Measurements from ENCODE around the gene F5.
"Not testable (repeated sequence)": the region's sequence is repeated elsewhere in the genome, so short reads cannot be mapped to it uniquely, and the experiment has no call there.

Gene F5

DNA sequence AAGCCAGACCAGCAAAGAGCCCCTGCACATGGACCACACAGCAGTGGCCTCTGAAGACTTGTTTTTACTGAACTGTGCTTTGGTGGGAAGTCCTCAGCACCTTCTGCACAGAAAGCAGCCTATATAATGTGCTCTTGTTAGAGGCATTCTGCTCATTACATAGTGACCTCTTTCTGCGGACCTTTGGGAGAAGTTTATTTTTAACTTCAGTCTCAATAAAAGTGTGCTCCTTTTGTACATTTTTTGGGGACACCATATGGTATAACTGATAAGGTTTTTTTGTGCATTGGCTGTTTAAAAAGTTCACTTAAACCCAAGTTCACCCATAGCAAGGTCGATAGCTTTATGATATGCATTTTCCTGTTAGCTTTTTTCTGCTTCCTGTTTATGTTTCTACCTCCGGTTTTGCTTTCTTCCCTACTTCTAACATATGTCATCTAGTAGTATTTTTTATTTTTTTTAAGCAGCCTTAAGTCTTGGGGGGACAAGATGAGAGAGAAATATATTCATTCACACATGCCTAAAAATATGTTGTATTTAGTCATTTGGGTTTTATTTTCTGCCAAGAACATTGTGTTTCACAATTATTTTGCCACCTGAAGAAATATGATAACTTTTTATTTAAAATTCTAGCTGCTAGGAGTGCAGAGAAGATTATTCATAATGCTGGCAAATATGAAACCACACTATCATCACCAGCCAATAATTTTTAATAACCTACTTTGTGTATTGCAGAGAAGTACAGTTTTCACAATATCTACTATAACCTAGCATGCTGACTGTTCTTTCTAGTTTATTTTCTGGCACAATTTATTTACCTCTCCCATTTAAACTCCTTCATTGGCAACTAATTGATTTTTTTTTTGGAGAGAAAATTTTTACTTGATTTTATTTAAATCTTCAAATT lies 77.6 kb downstream of the F5 start:
- DNase-seq (ENCODE audit: low read depth): no peak

DNA sequence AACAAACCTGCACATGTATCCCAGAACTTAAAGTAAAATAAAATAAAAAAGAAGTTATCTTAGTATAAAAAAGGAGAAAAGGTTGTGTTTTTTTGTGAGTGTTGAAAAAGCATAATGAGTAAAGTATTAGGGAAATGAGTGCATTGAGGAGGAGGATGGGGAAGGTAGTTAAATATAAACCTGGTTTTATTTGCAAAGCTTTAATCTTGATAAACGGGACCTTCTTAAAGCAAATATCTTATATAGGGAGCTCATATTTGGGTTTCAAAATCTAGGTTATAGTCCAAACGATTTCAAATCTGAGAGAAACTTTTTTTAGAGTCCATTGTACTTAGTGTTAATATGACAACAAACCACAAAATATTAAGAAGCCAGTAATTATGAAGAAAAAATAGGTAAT lies 78.9 kb downstream of the F5 start:
- DNase-seq (ENCODE audit: low read depth): no peak

DNA sequence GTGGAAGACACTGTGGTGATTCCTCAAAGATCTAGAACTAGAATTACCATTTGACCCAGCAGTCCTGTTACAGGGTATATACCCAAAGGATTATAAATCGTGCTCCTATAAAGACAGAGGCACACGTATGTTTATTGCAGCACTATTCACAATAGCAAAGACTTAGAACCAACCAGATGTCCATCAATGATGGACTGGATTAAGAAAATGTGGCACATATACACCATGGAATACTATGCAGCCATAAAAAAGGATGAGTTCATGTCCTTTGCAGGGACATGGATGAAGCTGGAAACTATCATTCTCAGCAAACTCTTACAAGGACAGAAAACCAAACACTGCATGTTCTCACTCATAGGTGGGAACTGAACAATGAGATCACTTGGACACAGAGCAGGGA lies 82.7 kb downstream of the F5 start:
- not testable (repeated sequence) for DNase-seq (ENCODE audit: low read depth)

DNA sequence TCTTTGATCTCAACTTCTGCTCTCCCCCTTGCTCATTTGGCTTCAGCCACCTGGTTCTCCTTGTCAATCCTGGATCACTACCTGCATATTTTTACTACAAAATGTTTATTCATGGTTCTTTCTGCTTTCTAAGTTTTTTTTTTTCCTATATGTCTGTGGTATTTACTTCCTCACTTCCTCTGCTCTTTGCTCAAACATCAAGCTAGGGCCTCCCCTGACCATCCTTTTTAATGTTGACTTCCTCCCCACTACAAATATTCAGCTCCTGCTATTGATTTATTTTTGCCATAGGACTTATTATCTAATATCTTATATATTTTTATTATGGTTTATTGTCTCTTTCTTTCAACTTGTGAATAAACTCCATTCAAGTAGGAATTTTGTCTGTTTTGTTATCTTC lies 86.5 kb downstream of the F5 start:
- no peak for DNase-seq (ENCODE audit: low read depth)

DNA sequence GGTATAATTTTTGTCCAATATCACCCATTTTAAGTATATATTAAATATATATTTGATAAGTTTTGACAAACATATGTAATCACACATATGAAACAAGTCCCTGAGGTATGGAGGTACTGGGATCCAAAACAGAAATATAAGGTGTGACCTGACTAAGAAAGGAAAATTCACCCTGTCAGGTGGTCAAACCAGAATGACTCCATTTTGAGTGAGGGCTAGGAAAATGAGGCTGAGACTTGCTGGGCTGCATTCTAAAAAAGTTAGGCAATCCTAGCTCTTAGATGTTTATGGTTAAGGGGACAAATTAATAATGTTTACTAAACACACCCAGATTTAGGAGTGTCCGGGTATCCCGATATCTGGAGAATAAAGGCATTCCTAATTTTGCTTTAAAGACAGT lies 89.0 kb downstream of the F5 start:
- no peak for DNase-seq (ENCODE audit: low read depth)

DNA sequence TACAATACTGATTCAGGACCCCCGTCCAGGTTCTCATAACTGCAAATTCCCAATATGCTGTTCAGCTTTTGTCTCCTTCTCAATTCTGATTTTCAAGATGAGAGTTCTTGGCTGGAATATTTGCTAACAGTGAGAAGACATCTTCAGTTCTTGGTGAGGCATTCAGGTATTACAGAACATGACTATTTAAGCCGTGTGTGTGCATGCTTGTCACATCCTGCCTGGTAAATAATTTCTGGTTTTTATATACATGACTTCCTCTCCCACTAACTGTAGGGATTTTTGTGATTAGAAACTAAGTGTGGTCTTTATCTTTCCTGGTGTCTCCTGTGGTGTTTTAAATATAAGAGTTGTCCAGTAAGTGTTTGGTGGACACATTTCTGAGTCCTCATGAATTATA lies 90.4 kb downstream of the F5 start:
- no peak for DNase-seq (ENCODE audit: low read depth)

DNA sequence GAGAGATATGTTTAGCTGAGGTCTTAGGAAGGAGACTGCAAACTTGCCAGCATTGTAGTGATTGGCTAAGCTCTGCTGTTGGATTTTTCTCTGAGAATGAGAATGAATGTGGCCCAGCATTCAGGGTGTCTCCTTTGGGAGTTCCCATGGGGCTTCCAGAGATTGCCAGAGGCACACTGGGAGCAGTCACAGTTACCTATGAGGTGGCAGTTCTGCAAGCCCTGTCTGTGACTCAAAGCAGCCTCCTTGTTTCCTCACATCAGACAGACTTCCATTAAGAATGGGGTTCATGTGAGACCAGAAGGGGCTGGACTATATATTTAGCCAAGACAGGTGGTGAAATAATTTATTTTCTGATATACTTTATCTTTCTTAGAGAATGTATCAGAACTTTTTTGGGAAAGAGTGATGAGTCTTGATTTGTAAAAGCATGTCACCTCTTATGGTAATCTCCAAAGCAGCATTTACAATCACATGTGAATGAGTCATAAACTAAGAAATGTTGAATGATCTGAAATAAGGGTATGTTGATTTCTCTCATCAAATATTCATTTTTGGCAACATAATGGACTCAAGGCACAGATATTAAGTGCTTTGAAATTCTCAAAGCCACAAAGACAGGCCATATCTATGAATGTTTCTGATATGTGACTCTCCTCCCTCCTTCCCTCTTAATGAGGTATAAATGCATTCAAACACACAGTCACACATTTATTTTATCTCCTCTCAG lies 91.1 kb downstream of the F5 start:
- DNase-seq (ENCODE audit: low read depth): no peak

DNA sequence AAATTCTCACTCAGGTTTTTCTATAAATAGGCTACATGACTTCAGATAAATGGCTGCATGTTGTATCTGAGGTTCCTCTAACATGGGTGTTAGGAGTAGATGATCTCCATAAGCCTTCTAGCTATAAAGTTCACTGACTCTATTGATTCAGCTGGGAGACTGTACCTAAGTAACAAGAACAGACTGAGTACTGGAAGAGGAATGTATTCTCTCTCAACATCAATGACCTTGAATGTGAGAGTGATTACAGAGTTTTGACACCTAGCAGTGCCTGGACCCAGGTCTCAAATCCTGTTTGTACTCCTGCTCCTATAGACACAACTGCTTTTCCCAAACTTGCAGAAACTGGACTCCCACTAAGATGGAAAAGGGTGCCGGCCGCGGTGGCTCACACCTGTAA lies 91.9 kb downstream of the F5 start:
- no peak for DNase-seq (ENCODE audit: low read depth)

DNA sequence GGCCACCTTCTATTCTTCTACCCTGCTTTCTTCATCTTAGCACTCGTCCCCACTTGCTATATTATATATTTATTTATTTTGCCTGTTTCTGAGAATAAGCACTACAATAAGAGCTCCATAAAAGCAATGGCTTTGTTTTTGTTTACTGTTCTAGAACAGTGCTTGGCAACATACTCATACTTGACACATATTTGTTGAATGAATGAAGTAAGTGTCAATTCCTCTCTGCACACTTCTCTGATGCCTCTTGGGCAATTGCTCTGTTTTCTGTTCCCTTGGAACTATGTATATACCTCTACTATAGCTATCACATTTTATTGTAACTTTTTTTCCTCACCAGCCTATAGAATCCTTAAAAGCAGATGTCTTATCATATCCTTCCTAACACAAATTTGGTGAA lies 93.0 kb downstream of the F5 start:
- DNase-seq (ENCODE audit: low read depth): no peak

DNA sequence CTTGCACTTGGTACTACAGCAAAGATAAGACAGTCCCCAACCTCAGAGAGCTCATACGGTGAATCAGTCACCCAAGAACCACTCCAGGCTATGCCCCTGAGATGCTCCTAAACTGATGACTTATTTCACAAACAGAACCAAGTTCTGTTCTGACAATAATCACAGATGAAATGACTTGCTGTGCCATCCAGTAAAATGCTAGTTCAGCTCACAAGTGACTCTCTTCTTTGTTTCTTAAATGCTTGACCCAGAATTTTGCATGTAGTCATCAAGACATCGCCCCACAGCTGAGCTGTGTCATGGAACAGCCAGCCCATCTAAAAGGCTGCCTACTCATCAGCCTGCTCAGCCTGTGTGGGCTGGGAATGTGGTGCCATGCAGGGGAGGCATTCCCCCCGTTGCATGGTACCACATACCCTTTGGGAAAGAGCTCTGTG lies 94.4 kb downstream of the F5 start:
- no peak for DNase-seq (ENCODE audit: low read depth)

DNA sequence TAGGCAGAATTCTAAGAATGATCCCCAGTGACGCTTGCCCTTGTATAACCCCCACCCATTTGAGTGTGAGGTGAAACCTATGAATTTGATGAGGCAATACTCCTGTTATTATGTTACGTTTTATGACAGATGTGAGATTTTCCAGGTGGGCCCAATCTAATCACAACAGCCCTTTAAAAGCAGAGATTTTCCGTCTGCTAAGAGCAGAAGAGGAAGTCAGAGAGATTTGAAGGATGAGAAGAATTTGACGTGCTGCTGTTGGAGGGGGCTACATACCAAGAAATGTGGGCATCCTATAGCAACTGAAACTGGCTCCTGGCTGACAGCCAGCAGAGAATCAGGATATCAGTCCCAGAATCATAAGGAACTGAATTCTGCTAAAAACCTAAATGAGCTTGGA lies 98.1 kb downstream of the F5 start:
- no peak for DNase-seq (ENCODE audit: low read depth)

DNA sequence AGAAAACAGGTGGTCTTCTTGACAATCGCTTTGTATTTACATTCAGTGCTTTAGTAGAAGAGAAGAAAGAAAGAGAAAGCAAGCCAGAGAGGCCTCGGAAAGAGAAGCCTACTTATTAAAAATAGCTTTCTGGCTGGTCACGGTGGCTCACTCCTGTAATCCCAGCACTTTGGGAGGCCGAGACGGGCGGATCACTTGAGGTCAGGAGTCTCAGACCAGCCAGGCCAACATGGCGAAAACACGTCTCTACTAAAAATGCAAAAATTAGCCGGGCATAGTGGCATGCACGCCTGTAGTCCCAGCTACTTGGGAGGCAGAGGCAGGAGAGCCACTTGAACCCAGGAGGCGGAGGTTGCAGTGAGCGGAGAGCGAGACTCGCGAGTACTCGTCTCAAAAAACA lies 98.7 kb downstream of the F5 start:
- DNase-seq (ENCODE audit: low read depth): no peak

DNA sequence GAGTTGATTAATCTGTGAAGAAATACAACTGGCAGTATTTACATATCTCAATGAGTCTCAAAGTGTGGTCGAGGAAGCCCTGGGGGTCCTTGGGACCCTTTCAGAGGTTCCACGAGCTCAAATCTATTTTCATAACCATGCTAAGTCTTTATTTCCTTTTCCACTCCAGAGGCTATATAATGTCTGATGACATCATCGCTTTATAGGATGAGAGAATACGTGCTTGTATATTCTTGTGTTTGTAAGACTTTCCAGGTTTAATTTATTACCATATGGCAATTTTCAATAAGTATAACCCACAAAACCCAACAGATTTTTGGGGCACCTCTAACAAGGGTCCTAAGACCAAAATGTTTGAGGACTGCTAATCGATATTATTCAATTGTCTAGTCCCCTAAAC lies 99.1 kb downstream of the F5 start:
- DNase-seq (ENCODE audit: low read depth): no peak

DNA sequence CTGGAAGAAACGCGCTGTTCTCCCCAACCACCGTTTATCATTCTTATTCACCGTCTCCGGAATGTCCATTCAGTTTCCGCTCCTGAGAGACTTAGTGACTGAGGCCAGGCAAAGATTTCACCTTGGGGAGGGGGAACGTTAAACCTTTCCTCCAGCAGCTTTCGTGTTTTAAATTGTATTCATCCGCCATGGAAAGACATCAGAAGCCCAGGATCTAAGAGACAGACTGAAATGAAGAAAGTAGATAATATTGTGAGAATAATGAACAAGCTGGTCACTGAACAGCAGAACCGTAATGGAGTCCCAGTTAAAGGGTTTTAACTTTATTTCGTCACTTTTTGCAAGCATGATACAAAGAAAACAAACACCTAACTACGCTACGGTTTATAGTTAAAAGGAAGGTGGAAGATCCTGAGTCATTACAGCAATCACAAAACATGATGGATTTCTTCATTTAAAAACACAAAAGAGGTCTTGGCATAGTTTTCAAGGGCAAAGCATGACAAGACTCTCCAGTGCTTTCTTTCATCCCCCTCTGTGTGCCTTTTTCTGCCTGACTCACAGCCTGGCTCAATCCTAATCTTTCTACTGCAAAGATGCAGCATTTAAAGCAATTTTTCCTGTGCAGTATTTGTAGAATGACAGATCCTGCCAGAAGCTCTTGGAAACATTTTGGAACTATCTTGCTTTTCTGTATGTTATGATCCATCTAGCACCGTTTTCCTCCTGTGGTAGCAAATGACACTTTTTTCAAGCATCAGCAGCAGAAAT lies 99.8 kb downstream of the F5 start:
- no peak for DNase-seq (ENCODE audit: low read depth)

DNA sequence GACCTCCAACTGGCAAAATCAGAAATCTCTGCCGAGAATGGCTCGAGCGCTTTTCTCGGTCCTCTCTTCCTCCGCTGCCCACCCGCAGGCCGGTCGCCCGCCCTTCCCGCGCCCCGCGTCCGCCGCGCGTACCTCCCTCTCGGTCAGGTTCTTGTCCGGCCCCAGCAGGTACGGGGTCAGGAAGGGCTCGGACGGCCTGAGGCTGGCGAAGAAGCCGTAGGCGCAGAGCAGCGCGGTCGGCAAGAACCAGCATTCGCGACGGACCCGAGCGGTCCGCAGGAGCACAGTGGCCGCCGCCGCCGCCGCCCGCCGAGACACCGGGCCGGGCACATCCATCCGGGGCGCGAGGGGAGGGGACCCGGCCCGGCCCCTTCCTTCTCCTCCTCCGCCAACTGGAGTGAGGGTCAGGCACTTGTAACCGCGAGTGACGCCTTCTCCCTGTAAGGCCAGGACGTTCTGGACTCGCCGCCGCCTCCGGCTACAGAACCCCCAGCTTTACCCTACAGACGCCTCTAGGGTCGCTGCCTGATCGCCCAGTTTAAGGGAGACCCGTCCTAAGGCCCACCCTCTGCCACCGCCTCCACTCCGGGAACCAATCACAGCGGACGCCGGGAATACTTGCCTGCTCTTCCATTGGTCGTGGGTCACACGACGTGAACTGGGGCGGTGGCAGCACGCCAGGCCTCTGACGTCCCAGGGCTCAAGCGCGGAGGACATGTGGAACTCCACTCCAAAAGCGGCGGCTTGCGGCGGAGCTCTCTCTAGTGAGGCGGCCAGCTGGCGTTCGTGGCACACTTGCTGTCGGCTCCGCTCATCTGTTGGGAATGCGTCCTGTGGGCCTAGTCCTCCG lies 100.6 kb downstream of the F5 start, which contains the start of gene SLC19A2:
TSS of gene SLC19A2 (minus strand) at position 514 of the 850 bp plus-strand sequence. CDS start at position 336, 178 bp downstream.
- peak; percentile 83 for DNase-seq (ENCODE audit: low read depth)

DNA sequence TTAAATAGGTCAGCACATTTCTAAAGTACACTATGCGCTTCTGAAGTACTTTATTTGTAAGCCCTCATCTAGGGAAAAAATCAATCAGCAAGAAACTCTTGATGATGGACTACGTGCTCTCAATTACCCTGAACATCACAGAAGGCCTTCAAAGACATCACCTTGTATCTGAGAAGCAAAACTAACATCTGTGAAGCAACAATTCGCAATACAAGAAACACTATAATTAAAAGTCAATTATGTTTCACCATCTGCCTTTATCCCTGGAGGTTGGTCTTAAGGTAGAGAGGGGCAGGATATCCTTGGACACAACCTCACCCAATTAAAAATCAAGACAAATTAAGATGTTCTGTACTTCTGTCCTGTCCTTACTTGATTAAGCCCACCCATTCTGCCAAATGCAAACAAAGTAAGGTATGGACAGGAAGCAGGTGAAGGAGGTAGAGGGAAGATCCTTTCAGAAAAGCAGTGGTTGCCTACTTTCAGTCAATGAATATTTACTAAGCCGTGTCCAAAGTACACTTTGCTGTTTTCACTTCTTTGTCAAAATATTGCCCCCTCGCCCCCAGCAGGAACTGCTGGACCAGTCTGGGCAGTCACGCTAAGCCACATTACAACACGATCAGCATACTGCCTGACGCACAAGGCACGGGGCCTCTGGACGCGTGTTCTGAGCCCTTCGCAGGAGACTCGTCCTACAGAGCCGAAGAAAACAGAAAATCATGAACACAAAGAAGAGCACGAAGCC lies 101.4 kb downstream of the F5 start:
- no peak for DNase-seq (ENCODE audit: low read depth)

DNA sequence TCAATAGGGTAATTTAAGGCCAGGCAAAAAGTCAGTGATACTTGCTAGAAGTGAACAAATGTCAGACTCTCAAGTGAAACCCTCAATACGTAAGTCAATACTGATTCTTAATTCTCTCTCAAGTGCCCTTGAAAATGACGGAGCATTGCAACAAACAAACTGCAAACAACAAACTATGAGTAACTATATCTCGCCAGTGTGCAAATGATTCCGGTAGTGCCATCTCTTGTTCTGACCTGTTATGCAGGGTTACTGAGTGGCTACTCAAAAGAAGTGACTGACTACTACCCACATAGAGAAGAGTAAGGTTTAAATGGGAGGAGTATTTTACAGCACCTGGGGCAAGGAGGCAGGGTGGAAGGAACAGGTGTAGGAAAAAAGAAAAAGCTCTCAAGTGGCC lies 102.2 kb downstream of the F5 start:
- no peak for DNase-seq (ENCODE audit: low read depth)

DNA sequence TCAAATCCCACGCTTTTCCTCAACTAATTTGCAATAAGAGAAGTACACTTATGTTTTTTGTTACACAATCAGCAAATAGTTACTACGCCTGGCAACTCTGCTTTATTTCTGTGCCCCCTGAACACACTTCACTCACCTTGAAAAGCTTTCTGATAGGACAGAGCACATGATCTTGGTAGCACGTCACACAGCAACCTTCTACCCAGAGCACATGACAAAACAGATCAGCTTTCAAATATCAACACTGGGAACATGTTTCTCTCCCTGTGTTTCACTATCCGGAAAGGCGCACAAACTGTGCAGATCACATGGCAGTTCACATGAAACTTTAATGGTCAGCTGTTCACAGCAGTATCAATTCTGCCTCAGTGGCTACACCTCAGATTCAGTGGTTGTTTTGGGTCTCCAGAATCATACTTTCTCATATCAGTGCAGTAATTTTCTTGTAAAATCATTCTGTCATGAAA lies 102.7 kb downstream of the F5 start:
- no peak for DNase-seq (ENCODE audit: low read depth)

DNA sequence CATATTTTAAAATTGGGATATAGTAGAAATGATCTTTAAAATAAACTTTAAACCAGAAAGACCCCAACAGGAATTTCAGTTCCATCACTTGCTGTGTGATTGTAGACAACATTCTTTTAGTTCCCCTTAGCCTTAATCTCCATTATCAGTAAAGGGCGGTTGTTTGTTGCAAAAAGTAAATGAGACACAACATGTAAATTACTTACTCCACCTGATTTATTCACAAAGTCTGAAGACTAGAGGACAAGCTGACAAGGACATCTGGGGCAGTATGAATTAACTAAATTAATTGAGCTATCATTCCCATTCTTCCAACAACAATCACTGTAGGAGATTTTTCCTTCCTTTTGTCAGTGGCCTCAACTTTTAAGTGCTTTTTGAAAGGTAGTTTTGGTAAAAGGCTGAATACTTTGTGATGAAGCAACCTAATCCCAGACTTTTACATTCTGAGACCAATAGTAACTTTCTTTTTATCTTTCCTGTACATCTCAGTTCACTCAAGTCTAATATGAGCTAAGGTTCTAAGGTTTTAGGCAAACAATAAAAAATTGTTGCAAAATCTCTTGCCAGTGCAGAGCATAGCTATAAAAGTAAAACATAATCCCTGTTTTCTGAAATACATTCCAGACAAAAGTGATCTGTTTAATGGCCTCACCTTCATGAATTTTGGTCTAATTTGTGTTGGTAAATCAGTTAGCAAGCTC lies 106.8 kb downstream of the F5 start:
- DNase-seq (ENCODE audit: low read depth): no peak

DNA sequence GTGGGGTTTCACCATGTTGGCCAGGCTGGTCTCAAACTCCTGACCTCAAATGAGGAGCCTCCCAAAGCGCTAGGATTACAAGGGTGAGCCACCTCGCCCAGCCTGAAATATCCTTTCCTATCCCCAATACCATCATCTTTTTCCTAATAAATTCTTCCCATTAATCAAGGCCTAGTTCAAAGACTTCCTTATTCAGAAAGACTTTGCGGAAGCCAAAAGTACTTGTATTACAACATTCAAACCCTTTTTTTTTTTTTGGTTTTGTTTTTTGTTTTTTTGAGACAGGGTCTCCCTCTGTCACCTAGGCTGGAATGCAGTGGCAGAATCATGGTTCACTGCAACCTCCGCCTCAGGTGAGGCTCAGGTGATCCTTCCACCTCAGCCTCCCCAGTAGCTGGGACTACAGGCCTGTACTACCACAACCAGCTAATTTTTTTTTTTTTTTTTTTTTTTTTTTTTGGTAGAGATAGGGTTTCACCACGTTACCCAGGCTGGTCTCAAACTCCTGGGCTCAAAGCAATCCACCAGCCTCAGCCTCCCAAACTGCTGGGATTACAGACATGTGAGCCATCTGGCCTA lies 108.1 kb downstream of the F5 start:
- no peak for DNase-seq (ENCODE audit: low read depth)

Data from activated T-helper 1 cell treated with Interleukin-2 at 50 U/mL for 16 hours (primary cell).